Measurements from ENCODE around the gene C1QTNF6. TPM values are rescaled to one million over a fixed set of nuclear protein-coding genes. Genes with fewer than 3 reads are reported as not detected.

The C1QTNF6 gene
- total and polyA plus RNA-seq, 2 of the 4 experiments (the other 2 are of a cell fraction): 1.1 to 10.9 TPM

- no peak for ATAC-seq (ENCODE audit: low read depth)
- WGBS, 2 experiments (ENCODE audit: extremely low coverage in 2 of 2, insufficient read length in 1 of 2): 60% methylated on average over 5 of the region's 13 CpGs; no CpG with 5 or more reads in 1 of the 2 experiments
- intact Hi-C loops (cut with micrococcal nuclease): no loop called here
Observed at GRCh38 chr22:37157516-37158285, 30.3 kb downstream of the C1QTNF6 start.

More at GRCh38 chr22:37157516-37158285, 30.3 kb downstream of the C1QTNF6 start:
- POLR2A ChIA-PET (ENCODE audit: unreplicated experiment): no interaction called here
- H3K14ac ChIP-seq (replicated peaks; ENCODE audit: low read depth, low read length): no peak overlapping the region
- no peaks in the 10 kb centered on the region for H3K79me1 ChIP-seq (ENCODE audit: low read depth in 1 of 2, low read length in 2 of 2)
- H2BK5ac ChIP-seq (ENCODE audit: low read depth, low read length, poor library complexity, severe bottlenecking): no peak overlapping the region
- no peak overlapping the region for H2BK120ac ChIP-seq (ENCODE audit: low read depth, low read length)
- DNase-seq: peak; percentile 31
- TF ChIP-seq USF2 (IDR thresholded peaks at IDR 0.05; ENCODE audit: low read depth, low read length) (peak; percentile 17; the same call in 1 of the 2 replicates), MAFK (IDR thresholded peaks at IDR 0.05; ENCODE audit: low read depth, low read length) (no peak)
- peaks cover 25% of the 10 kb centered on the region for H3K27me3 ChIP-seq (ENCODE audit: control insufficient read depth, insufficient read depth, low read length)
- no peak overlapping the region for H3K56ac ChIP-seq (ENCODE audit: extremely low read depth, insufficient read depth, low read length)
- H3K36me3 ChIP-seq (ENCODE audit: control insufficient read depth, insufficient read depth, low read length): no peaks in the 10 kb centered on the region
- H3K9me1 ChIP-seq (ENCODE audit: insufficient read depth, low read length): peaks cover 2% of the 10 kb centered on the region; the same call in 1 of the 2 replicates
- H2BK20ac ChIP-seq (ENCODE audit: low read depth, low read length): no peak overlapping the region
- no peak overlapping the region for H3K27ac ChIP-seq (ENCODE audit: insufficient read depth, low read length)
- dilution Hi-C loops (cut with HindIII; ENCODE audit: low sequenced_read_pairs, unreplicated experiment) (no loop called here), in situ Hi-C loops (cut with MboI; ENCODE audit: low sequenced_read_pairs) (no loop called here)
- no peak overlapping the region for H3K18ac ChIP-seq (ENCODE audit: low read depth, low read length)
- H4K8ac ChIP-seq (ENCODE audit: low read depth in 2 of 2, low read length in 2 of 2): no peak overlapping the region
- H2AFZ ChIP-seq (replicated peaks; ENCODE audit: low read length, poor library complexity): no peak overlapping the region
- no peak overlapping the region for H2BK15ac ChIP-seq (ENCODE audit: low read depth, low read length)
- no peak overlapping the region for H3K23ac ChIP-seq (ENCODE audit: low read depth, low read length)
- H4K5ac ChIP-seq (ENCODE audit: low read depth, low read length): no peak overlapping the region
- H3K4me1 ChIP-seq (ENCODE audit: control insufficient read depth, insufficient read depth, low read length): no peaks in the 10 kb centered on the region
- no TSS peak for BruUV-seq (replicated peaks)
- peaks cover 11% of the 10 kb centered on the region; the same call in 1 of the 2 replicates for H3K9me3 ChIP-seq (ENCODE audit: control insufficient read depth, insufficient read depth, low read length)
- no peak overlapping the region for H3K4ac ChIP-seq (ENCODE audit: low read depth, low read length)
- no peak overlapping the region for H3K9ac ChIP-seq (ENCODE audit: low read depth, low read length)
- H3K4me3 ChIP-seq (ENCODE audit: insufficient read depth, low read depth, low read length): no peak overlapping the region
- no peak overlapping the region for H4K91ac ChIP-seq (ENCODE audit: insufficient read depth, low read depth, low read length)
- no peak overlapping the region for H2AK9ac ChIP-seq (replicated peaks; ENCODE audit: low read depth, low read length, poor library complexity)
- H4K20me1 ChIP-seq (ENCODE audit: insufficient read depth, low read length): no peaks in the 10 kb centered on the region
- no peak overlapping the region for H2AK5ac ChIP-seq (ENCODE audit: low read depth, low read length)
- CTCF ChIA-PET: interaction anchor here (0.9 kb wide), 1 partner anchor 42 kb away, joined by 3 read pairs; no protein-coding TSS in a partner anchor
- H3K4me2 ChIP-seq (ENCODE audit: low read depth, low read length): no peak overlapping the region
